HG02884 (cell line): ENCODE data around the gene UCP3.

ENCODE experiments used
- ATAC-seq: cut with Tn5 transposase; IDR thresholded peaks from one replicate; pipeline ENCODE4 v1.9.1; 2021; ENCODE audit warnings: mild to moderate bottlenecking, moderate library complexity; ENCODE audit not compliant: unreplicated experiment

Gene UCP3

DNA sequence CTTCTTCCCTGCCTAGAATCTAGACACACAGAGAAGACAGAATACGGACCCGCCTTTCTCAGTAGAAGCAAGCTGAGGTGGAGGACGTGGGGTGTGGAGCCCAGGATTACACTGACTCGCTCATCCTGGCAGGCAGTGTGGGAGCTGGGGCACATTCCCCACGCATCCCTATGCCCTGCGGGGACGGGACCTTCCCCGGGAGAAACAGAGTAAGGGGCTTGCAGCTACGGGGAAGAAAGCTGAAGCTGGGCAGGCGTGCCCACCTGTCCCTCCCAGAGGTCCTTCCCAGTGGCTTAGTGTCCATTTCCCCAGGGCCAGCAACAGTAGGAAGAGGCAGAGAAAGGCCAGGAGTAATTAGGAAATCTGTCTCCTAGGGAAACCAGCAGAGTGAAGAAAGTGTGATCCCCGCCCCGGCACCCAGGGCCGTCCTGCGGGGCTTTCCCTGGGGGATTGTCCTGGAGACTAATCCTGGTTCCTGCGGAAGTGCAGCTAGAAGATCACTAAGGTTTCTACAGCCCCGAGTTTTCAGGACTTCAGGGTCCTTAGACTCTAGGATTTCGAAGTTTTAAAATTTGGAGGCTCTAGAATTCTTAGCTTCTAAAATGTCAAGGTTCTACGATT, 50.3 kb downstream of the UCP3 start:
- no peak for ATAC-seq

DNA sequence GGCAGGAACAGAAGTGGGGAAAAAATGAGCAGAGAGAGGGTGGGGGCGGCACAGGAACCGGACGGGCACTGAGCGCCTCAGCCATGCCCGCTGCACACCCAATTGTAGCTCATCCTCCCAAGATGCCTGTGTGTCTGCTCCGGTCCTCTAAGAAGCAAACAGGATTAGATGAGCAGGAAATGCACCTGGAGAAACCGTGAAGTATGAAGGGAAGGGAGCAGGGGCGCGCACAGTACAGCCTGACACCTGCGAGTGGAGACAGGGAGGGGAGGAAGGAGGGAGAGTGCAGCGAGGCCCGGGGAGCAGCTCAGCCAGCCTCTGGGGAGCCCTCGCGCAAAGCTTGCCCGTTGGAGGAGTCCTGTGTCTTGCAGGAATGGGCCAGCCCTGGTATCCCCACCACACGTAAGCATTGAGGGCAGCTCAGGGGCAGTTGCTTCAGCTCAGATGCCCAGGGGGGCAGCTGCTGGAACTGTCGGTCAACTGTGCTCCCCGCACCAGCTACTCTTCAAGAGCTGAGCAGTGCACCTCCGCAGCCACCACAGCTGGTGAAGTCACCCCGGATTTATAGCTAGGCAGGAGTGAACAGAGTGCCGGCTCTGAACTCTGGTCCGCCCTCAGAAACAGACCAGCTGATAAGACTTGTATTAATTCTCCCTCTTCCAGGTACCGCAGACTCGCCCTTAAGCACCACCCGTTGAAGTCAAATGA, 51.1 kb downstream of the UCP3 start:
- ATAC-seq, result no peak

DNA sequence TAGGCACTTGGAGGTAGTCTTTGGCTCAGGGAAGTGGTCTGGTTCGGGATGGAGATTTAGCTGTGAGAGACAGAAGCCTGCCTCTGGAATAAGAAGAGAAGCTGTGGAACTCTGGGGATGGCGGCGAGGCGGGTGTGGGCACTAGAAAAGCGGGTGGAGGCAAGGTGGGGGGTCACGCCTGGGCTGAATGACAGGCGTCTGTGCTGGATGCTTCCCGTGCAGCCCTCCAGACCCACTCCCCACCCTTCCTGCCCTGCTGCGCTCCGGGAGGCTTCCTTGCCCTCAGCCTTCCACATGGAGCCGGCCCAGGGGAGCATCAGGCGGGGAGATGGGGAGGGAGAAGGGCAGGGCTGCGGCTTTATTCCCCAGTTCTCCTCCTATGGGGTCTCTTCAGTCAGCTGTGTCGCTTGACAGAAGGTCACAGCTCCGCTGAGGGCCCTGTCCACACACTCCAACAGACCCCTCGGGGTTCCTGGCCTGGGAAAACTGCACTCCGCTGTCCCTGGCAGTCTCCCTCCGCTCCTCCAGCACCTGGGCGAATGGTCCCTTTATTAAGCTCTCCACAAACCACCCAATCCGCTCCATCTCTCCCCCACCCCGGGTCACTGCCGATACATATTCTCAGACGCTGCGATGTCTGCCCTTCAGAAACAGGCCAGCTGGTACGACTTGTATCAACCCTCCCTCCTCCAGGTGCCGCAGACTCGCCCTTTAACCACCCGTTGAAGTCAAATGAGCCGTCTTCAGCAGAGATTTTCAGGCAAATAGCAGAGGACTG, 51.8 kb downstream of the UCP3 start:
- no peak for ATAC-seq

DNA sequence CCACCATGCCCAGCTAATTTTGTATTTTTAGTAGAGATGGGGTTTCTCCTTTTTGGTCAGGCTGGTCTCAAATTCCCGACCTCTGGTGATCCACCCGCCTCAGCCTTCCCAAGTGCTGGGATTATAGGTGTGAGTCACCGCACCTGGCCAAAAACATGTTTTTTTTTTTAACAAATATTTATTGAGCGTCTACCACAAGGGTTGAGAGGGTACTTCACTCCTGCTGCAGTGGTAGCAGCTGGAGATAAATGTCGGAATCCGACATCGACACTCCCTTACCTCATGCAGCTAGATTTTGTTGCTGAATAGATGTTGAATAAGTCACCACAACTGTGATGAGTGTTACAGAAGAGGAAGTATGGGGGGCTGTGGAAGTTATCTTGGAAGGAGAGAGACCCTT, 57.1 kb downstream of the UCP3 start:
- no peak for ATAC-seq

DNA sequence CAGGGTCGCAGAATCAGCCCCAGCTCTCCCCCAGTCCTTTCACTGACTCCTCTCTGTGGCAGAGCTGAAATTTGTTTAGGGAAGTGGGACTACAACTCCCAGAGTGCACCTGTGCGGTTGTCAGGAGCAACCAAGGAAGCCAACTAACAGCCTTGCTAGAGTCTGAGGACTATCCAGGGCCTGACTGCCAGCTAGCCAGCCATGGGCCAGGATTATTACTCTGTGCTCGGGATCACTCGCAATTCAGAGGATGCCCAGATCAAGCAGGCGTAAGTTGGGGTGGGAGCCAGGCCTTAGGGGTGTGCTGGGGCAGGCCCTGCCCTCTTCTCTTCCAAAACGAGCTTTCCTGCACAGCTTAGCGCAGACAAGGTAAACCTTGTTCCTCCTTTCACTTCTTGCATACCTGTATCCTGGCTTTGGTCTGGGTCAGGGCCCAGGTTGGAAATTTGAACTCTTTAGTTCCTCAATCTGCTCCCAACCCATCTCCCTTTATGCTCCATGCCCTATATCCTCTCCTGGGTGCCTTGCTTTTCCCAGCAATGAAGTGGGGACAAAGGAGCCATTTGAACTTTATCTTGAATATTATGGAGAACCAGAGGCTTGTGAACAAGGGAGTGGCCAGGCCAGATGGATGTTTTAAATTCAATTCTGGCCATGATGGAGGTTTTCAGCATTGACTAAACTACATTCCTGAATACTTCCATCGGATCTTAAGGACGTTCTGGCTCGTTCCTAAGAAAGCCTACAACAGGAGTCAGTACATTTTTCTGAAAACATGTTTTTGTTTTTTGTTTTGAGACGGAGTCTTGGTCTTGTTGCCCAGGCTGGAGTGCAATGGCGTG, 57.8 kb downstream of the UCP3 start, which contains the start of gene DNAJB13:
Gene DNAJB13 (plus strand): TSS at position 158 of the 842 bp plus-strand sequence. CDS start 44 bp downstream, at position 202.
- no peak for ATAC-seq
